Measurements from ENCODE around the gene PALD1.

Gene PALD1

GRCh38 chr10:70584909-70585544 lies 106.5 kb downstream of the PALD1 start:
- no peak overlapping the region for H4K12ac ChIP-seq (ENCODE audit: low read depth, low read length)
- DNase-seq, result no peak
- H3K18ac ChIP-seq (ENCODE audit: low read length), result no peak overlapping the region
- no peak overlapping the region for H3K14ac ChIP-seq (ENCODE audit: low read length)
- H4K91ac ChIP-seq (ENCODE audit: low read depth, low read length), result no peak overlapping the region
- peaks cover 5% of the 10 kb centered on the region for H3K9me3 ChIP-seq (ENCODE audit: insufficient read depth, low read depth, low read length)
- peaks cover 2% of the 10 kb centered on the region for H3K27me3 ChIP-seq (ENCODE audit: insufficient read depth, low read length)
- no peak overlapping the region for H2BK120ac ChIP-seq (ENCODE audit: insufficient read depth, low read length, poor library complexity)
- H3K27ac ChIP-seq (ENCODE audit: low read depth, low read length), result no peak overlapping the region
- H3K36me3 ChIP-seq (ENCODE audit: control insufficient read depth in 1 of 2, insufficient read depth in 2 of 2, low read length in 2 of 2), result no peaks in the 10 kb centered on the region
- H2AFZ ChIP-seq (ENCODE audit: insufficient read depth, low read length, poor library complexity), result no peak overlapping the region
- H3K23ac ChIP-seq (ENCODE audit: low read length), result no peak overlapping the region
- WGBS (ENCODE audit: extremely low coverage, insufficient coverage, insufficient read length), result no CpG with 5 or more reads among the region's 7 CpGs
- no peak overlapping the region for H3K4me2 ChIP-seq (ENCODE audit: low read length)
- H4K8ac ChIP-seq (ENCODE audit: low read depth, low read length), result no peak overlapping the region
- no peaks in the 10 kb centered on the region for H3K79me2 ChIP-seq (ENCODE audit: control insufficient read depth, insufficient read depth, low read length, poor library complexity)
- H2AK5ac ChIP-seq (ENCODE audit: low read length), result no peak overlapping the region
- no peak overlapping the region for H3K9ac ChIP-seq (ENCODE audit: low read length)
- no peaks in the 10 kb centered on the region for H3K79me1 ChIP-seq (ENCODE audit: low read length)
- no peak overlapping the region for H2BK12ac ChIP-seq (ENCODE audit: low read length)
- no peak overlapping the region for H3K4ac ChIP-seq (ENCODE audit: low read depth, low read length)
- H2BK5ac ChIP-seq (ENCODE audit: low read depth, low read length, poor library complexity), result no peak overlapping the region
- H3K4me3 ChIP-seq (ENCODE audit: low read depth, low read length), result no peak overlapping the region
- peaks cover 5 to 6% of the 10 kb centered on the region in 2 experiments for H3K4me1 ChIP-seq (ENCODE audit: control insufficient read depth in 1 of 2, insufficient read depth in 2 of 2, low read length in 2 of 2)

GRCh38 chr10:70585578-70586169 lies 107.1 kb downstream of the PALD1 start:
- no CpG with 5 or more reads among the region's 8 CpGs for WGBS (ENCODE audit: extremely low coverage, insufficient coverage, insufficient read length)
- Histone ChIP-seq H4K12ac (ENCODE audit: low read depth, low read length) (no peak overlapping the region), H2BK120ac (ENCODE audit: insufficient read depth, low read length, poor library complexity) (no peak overlapping the region), H2AK5ac (ENCODE audit: low read length) (no peak overlapping the region), H3K9ac (ENCODE audit: low read length) (no peak overlapping the region), H3K4me3 (ENCODE audit: low read depth, low read length) (no peak overlapping the region), H2AFZ (ENCODE audit: insufficient read depth, low read length, poor library complexity) (no peak overlapping the region), H2BK12ac (ENCODE audit: low read length) (no peak overlapping the region), H3K4me1 (ENCODE audit: control insufficient read depth in 1 of 2, insufficient read depth in 2 of 2, low read length in 2 of 2) (peaks cover 5 to 6% of the 10 kb centered on the region in 2 experiments), H3K79me2 (ENCODE audit: control insufficient read depth, insufficient read depth, low read length, poor library complexity) (no peaks in the 10 kb centered on the region), H4K8ac (ENCODE audit: low read depth, low read length) (no peak overlapping the region), H3K79me1 (ENCODE audit: low read length) (no peaks in the 10 kb centered on the region), H3K4me2 (ENCODE audit: low read length) (no peak overlapping the region), H3K4ac (ENCODE audit: low read depth, low read length) (no peak overlapping the region), H3K9me3 (ENCODE audit: insufficient read depth, low read depth, low read length) (peaks cover 5% of the 10 kb centered on the region), H3K18ac (ENCODE audit: low read length) (no peak overlapping the region), H3K23ac (ENCODE audit: low read length) (no peak overlapping the region), H4K91ac (ENCODE audit: low read depth, low read length) (no peak overlapping the region), H3K27me3 (ENCODE audit: insufficient read depth, low read length) (peaks cover 2% of the 10 kb centered on the region), H3K27ac (ENCODE audit: low read depth, low read length) (no peak overlapping the region), H2BK5ac (ENCODE audit: low read depth, low read length, poor library complexity) (no peak overlapping the region), H3K36me3 (ENCODE audit: control insufficient read depth in 1 of 2, insufficient read depth in 2 of 2, low read length in 2 of 2) (no peaks in the 10 kb centered on the region), H3K14ac (ENCODE audit: low read length) (no peak overlapping the region)
- no peak for DNase-seq

DNA sequence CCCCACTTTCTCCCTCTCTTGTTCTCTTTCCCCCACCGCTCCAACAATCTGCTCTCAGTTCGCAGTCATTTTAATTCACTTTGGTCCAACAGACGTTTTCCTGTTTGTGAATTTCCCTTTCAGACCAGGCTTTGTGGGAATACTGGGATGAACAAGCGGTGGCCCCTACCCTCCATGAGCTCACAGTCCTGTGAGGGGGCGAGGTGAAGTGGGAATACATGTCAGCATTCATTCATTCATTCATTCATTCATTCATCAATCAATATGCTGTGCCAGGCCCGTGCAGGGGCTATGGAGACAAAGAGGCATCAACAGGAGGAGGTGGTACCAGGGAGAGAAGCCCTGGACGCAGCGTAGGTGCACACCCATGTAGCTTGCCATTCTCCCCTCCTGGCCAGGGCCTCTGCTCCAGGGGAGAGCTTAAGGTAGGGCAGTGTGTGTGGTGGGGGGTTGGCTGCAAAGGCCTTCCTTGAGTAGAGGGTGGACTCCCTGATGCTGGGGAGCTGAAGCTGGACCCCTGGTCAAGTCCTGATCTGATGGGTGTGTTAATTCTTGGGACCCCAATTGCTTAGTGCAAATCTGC lies 107.9 kb downstream of the PALD1 start:
- no peak overlapping the region for H2AK5ac ChIP-seq (ENCODE audit: low read length)
- no peak for DNase-seq
- no peak overlapping the region for H2BK12ac ChIP-seq (ENCODE audit: low read length)
- H3K27ac ChIP-seq (ENCODE audit: low read depth, low read length), result no peak overlapping the region
- no peak overlapping the region for H4K91ac ChIP-seq (ENCODE audit: low read depth, low read length)
- H3K14ac ChIP-seq (ENCODE audit: low read length), result no peak overlapping the region
- H3K18ac ChIP-seq (ENCODE audit: low read length), result no peak overlapping the region
- H3K79me2 ChIP-seq (ENCODE audit: control insufficient read depth, insufficient read depth, low read length, poor library complexity), result no peaks in the 10 kb centered on the region
- no peak overlapping the region for H3K4me3 ChIP-seq (ENCODE audit: low read depth, low read length)
- no peak overlapping the region for H3K4me2 ChIP-seq (ENCODE audit: low read length)
- no peak overlapping the region for H3K9ac ChIP-seq (ENCODE audit: low read length)
- no peak overlapping the region for H4K8ac ChIP-seq (ENCODE audit: low read depth, low read length)
- peaks cover 5% of the 10 kb centered on the region for H3K9me3 ChIP-seq (ENCODE audit: insufficient read depth, low read depth, low read length)
- no peak overlapping the region for H3K23ac ChIP-seq (ENCODE audit: low read length)
- peaks cover 5 to 6% of the 10 kb centered on the region in 2 experiments for H3K4me1 ChIP-seq (ENCODE audit: control insufficient read depth in 1 of 2, insufficient read depth in 2 of 2, low read length in 2 of 2)
- H2BK120ac ChIP-seq (ENCODE audit: insufficient read depth, low read length, poor library complexity), result no peak overlapping the region
- H3K36me3 ChIP-seq (ENCODE audit: control insufficient read depth in 1 of 2, insufficient read depth in 2 of 2, low read length in 2 of 2), result no peaks in the 10 kb centered on the region
- WGBS (ENCODE audit: extremely low coverage, insufficient coverage, insufficient read length), result no CpG with 5 or more reads among the region's 8 CpGs
- H4K12ac ChIP-seq (ENCODE audit: low read depth, low read length), result no peak overlapping the region
- no peak overlapping the region for H3K4ac ChIP-seq (ENCODE audit: low read depth, low read length)
- H2AFZ ChIP-seq (ENCODE audit: insufficient read depth, low read length, poor library complexity), result no peak overlapping the region
- peaks cover 2% of the 10 kb centered on the region for H3K27me3 ChIP-seq (ENCODE audit: insufficient read depth, low read length)
- no peak overlapping the region for H2BK5ac ChIP-seq (ENCODE audit: low read depth, low read length, poor library complexity)
- H3K79me1 ChIP-seq (ENCODE audit: low read length), result no peaks in the 10 kb centered on the region

- H3K9me3 ChIP-seq (ENCODE audit: insufficient read depth, low read depth, low read length), result peaks cover 5% of the 10 kb centered on the region
- H3K27ac ChIP-seq (ENCODE audit: low read depth, low read length), result no peak overlapping the region
- no peak overlapping the region for H3K18ac ChIP-seq (ENCODE audit: low read length)
- no peak overlapping the region for H3K23ac ChIP-seq (ENCODE audit: low read length)
- no peak overlapping the region for H2AFZ ChIP-seq (ENCODE audit: insufficient read depth, low read length, poor library complexity)
- no peaks in the 10 kb centered on the region for H3K79me1 ChIP-seq (ENCODE audit: low read length)
- no peak overlapping the region for H4K91ac ChIP-seq (ENCODE audit: low read depth, low read length)
- no peak overlapping the region for H2BK120ac ChIP-seq (ENCODE audit: insufficient read depth, low read length, poor library complexity)
- H3K4me1 ChIP-seq (ENCODE audit: control insufficient read depth in 1 of 2, insufficient read depth in 2 of 2, low read length in 2 of 2), result peaks cover 5 to 6% of the 10 kb centered on the region in 2 experiments
- no peak overlapping the region for H2AK5ac ChIP-seq (ENCODE audit: low read length)
- no peaks in the 10 kb centered on the region for H3K36me3 ChIP-seq (ENCODE audit: control insufficient read depth in 1 of 2, insufficient read depth in 2 of 2, low read length in 2 of 2)
- DNase-seq, result no peak
- H4K12ac ChIP-seq (ENCODE audit: low read depth, low read length), result no peak overlapping the region
- H3K4me2 ChIP-seq (ENCODE audit: low read length), result no peak overlapping the region
- H3K4me3 ChIP-seq (ENCODE audit: low read depth, low read length), result no peak overlapping the region
- no peak overlapping the region for H3K14ac ChIP-seq (ENCODE audit: low read length)
- no peak overlapping the region for H3K9ac ChIP-seq (ENCODE audit: low read length)
- no CpG with 5 or more reads among the region's 8 CpGs for WGBS (ENCODE audit: extremely low coverage, insufficient coverage, insufficient read length)
- no peaks in the 10 kb centered on the region for H3K79me2 ChIP-seq (ENCODE audit: control insufficient read depth, insufficient read depth, low read length, poor library complexity)
- H4K8ac ChIP-seq (ENCODE audit: low read depth, low read length), result no peak overlapping the region
- no peak overlapping the region for H3K4ac ChIP-seq (ENCODE audit: low read depth, low read length)
- H2BK5ac ChIP-seq (ENCODE audit: low read depth, low read length, poor library complexity), result no peak overlapping the region
- H3K27me3 ChIP-seq (ENCODE audit: insufficient read depth, low read length), result peaks cover 2% of the 10 kb centered on the region
- H2BK12ac ChIP-seq (ENCODE audit: low read length), result no peak overlapping the region
Observed at GRCh38 chr10:70587045-70587658, 108.6 kb downstream of the PALD1 start.

All from trophoblast cell (in vitro differentiated cells and primary cell).